ENCODE measurements around the gene ATP6V0B. TPM values are rescaled to one million over a fixed set of nuclear protein-coding genes. Genes with fewer than 3 reads are reported as not detected.

ATP6V0B gene
- total and polyA plus RNA-seq, 9 of the 15 experiments (the other 6 are each of a cell fraction or from before 2014, with no cell fraction given): 137 to 328 (median 220) TPM

- no peak for TF ChIP-seq CLOCK (CRISPR knock-in tag; IDR thresholded peaks at IDR 0.05; ENCODE audit: borderline replicate concordance)
- peak; percentile 45; the same call in 1 of the 2 replicates for TF ChIP-seq PHF8 (IDR thresholded peaks at IDR 0.05; ENCODE audit: borderline replicate concordance, low read length)
- TF ChIP-seq FOXA3 (CRISPR knock-in tag; conservative IDR thresholded peaks at IDR 0.05 in 1 of 2, IDR thresholded peaks at IDR 0.05 in 1 of 2): no peak
- no peak for TF ChIP-seq ATF4 (CRISPR knock-in tag; IDR thresholded peaks at IDR 0.05)
- no peak for TF ChIP-seq ZBTB12 (CRISPR knock-in tag; IDR thresholded peaks at IDR 0.05)
- TF ChIP-seq ZBTB7A (IDR thresholded peaks at IDR 0.05; ENCODE audit: borderline replicate concordance, control insufficient read depth, low read depth, low read length): 0 out of 2 replicates have a peak, but pooled peaks have one; percentile 14
- TF ChIP-seq NCOA6 (IDR thresholded peaks at IDR 0.05): no peak
- no peak for TF ChIP-seq ZNF77 (CRISPR knock-in tag; IDR thresholded peaks at IDR 0.05)
- TF ChIP-seq ZNF592 (IDR thresholded peaks at IDR 0.05): no peak
- no peak for TF ChIP-seq HDAC6 (IDR thresholded peaks at IDR 0.05; ENCODE audit: low read depth, low read length)
- TF ChIP-seq SREBF2 (CRISPR knock-in tag; IDR thresholded peaks at IDR 0.05): no peak
- no peak for TF ChIP-seq CUX1 (CRISPR knock-in tag; IDR thresholded peaks at IDR 0.05)
These were observed 3.9 kb downstream of the ATP6V0B start, which contains the start of gene B4GALT2 (continued) for GRCh38 chr1:43978551-43979260.

Data from K562 (cell line).